H9 (cell line): ENCODE data around the gene APBB2. TPM values are rescaled to one million over a fixed set of nuclear protein-coding genes. Genes with fewer than 3 reads are reported as not detected.

Source experiments
- DNase-seq: peaks from one replicate; pipeline ENCODE4 v3.0.0-alpha.2; 2017
- H2AFZ ChIP-seq: one replicate; pipeline ENCODE4 v1.6.1; 2013; ENCODE audit warnings: mild to moderate bottlenecking, low read length, control low read depth, moderate library complexity
- H2AK5ac ChIP-seq: 2 replicates; pipeline ENCODE4 v1.6.1; 2013; ENCODE audit warnings: low read length, control low read depth, mixed read lengths; ENCODE audit not compliant: insufficient read length
- H2BK120ac ChIP-seq: one replicate; pipeline ENCODE4 v1.6.1; 2013; ENCODE audit warnings: low read depth, mild to moderate bottlenecking, low read length, control low read depth, inconsistent platforms; ENCODE audit not compliant: poor library complexity, severe bottlenecking
- H2BK12ac ChIP-seq: 2 replicates; pipeline ENCODE4 v1.6.1; 2013; ENCODE audit warnings: low read length, control low read depth, mixed read lengths, low read depth; ENCODE audit not compliant: insufficient read length
- H2BK15ac ChIP-seq: 2 replicates; pipeline ENCODE4 v1.6.1; 2013; ENCODE audit warnings: low read depth, low read length, control low read depth
- H2BK20ac ChIP-seq: one replicate; pipeline ENCODE4 v1.6.1; 2013; ENCODE audit warnings: low read depth, mild to moderate bottlenecking, low read length, control low read depth, inconsistent platforms; ENCODE audit not compliant: poor library complexity, severe bottlenecking
- H2BK5ac ChIP-seq: 2 replicates; pipeline ENCODE4 v1.6.1; 2013; ENCODE audit warnings: low read length, control low read depth, mixed read lengths; ENCODE audit not compliant: insufficient read length
- H3K14ac ChIP-seq: 2 replicates; pipeline ENCODE4 v1.6.1; 2013; ENCODE audit warnings: low read length, control low read depth; ENCODE audit not compliant: insufficient read depth
- H3K18ac ChIP-seq: 2 replicates; pipeline ENCODE4 v1.6.1; 2013; ENCODE audit warnings: low read depth, mild to moderate bottlenecking, mixed read lengths, low read length, control low read depth; ENCODE audit not compliant: insufficient read length
- H3K23ac ChIP-seq: 2 replicates; pipeline ENCODE4 v1.6.1; 2013; ENCODE audit warnings: low read length, control low read depth, mixed read lengths, low read depth; ENCODE audit not compliant: insufficient read length
- H3K23me2 ChIP-seq: 2 replicates; pipeline ENCODE4 v1.6.1; 2013; ENCODE audit warnings: low read depth, mild to moderate bottlenecking, mixed read lengths, low read length, control low read depth; ENCODE audit not compliant: insufficient read length, poor library complexity, severe bottlenecking
- H3K27ac ChIP-seq: 2 replicates; pipeline ENCODE4 v1.5.1; 2013; ENCODE audit warnings: low read length, control low read depth, mixed read lengths, low read depth; ENCODE audit not compliant: insufficient read length
- H3K27me3 ChIP-seq: 2 replicates; pipeline ENCODE4 v1.6.1; 2013; ENCODE audit warnings: low read length, control low read depth, inconsistent platforms; ENCODE audit not compliant: insufficient read depth
- H3K4ac ChIP-seq: 2 replicates; pipeline ENCODE4 v1.6.1; 2013; ENCODE audit warnings: low read depth, mild to moderate bottlenecking, control low read depth, inconsistent platforms, low read length, moderate library complexity
- H3K4me1 ChIP-seq: 2 replicates; pipeline ENCODE4 v1.6.1; 2013; ENCODE audit warnings: low read length, control low read depth, inconsistent platforms; ENCODE audit not compliant: insufficient read depth
- H3K4me2 ChIP-seq: 2 replicates; pipeline ENCODE4 v1.6.1; 2013; ENCODE audit warnings: low read length, control low read depth, mixed read lengths; ENCODE audit not compliant: insufficient read length, insufficient read depth
- H3K56ac ChIP-seq: 2 replicates; pipeline ENCODE4 v1.6.1; 2013; ENCODE audit warnings: low read depth, mild to moderate bottlenecking, mixed read lengths, low read length, control low read depth; ENCODE audit not compliant: insufficient read length
- H3K79me1 ChIP-seq: 2 replicates; pipeline ENCODE4 v1.6.1; 2013; ENCODE audit warnings: low read depth, mild to moderate bottlenecking, moderate library complexity, low read length, control low read depth, inconsistent platforms; ENCODE audit not compliant: insufficient read depth, poor library complexity, severe bottlenecking
- H3K79me2 ChIP-seq: 2 replicates; pipeline ENCODE4 v1.6.1; 2013; ENCODE audit warnings: low read length, control low read depth, inconsistent platforms; ENCODE audit not compliant: insufficient read depth
- H3K9ac ChIP-seq: 2 replicates; pipeline ENCODE4 v1.6.1; 2013; ENCODE audit warnings: low read length, control low read depth, mixed read lengths; ENCODE audit not compliant: insufficient read length; ENCODE audit errors: extremely low read depth
- H3K9me3 ChIP-seq: one replicate; pipeline ENCODE4 v1.6.1; 2013; ENCODE audit warnings: low read depth, low read length, inconsistent platforms; ENCODE audit not compliant: control insufficient read depth
- H3T11ph ChIP-seq: one replicate; pipeline ENCODE4 v1.6.1; 2013; ENCODE audit warnings: mild to moderate bottlenecking, low read length, control low read depth, inconsistent platforms
- H4K20me1 ChIP-seq: one replicate; pipeline ENCODE4 v1.6.1; 2013; ENCODE audit not compliant: control insufficient read depth, insufficient read length, insufficient read depth
- H4K5ac ChIP-seq: 2 replicates; pipeline ENCODE4 v1.6.1; 2013; ENCODE audit warnings: low read depth, mild to moderate bottlenecking, mixed read lengths, low read length, control low read depth; ENCODE audit not compliant: insufficient read length
- H4K8ac ChIP-seq: replicated peaks from 2 replicates; pipeline ENCODE4 v1.6.1; 2013; ENCODE audit warnings: low read length, control low read depth, mixed read lengths, low read depth; ENCODE audit not compliant: insufficient read length
- H4K91ac ChIP-seq: 2 replicates; pipeline ENCODE4 v1.6.1; 2013; ENCODE audit warnings: low read depth, mild to moderate bottlenecking, moderate library complexity, mixed read lengths, low read length, control low read depth; ENCODE audit not compliant: insufficient read length
- H3K27ac Mint-ChIP-seq, 3 experiments: 2 replicates in 2 of 3; 3 replicates in 1 of 3; pipeline ENCODE4 v1.8.0; 2020 to 2021; ENCODE audit warnings: mixed read lengths in 3 of 3, mild to moderate bottlenecking in 1 of 3, moderate library complexity in 1 of 3
- H3K27me3 Mint-ChIP-seq: 2 replicates; pipeline ENCODE4 v1.8.0; 2021; ENCODE audit warnings: low read depth, mild to moderate bottlenecking, moderate library complexity, mixed read lengths
- H3K36me3 Mint-ChIP-seq, 3 experiments: 2 replicates in 2 of 3; 3 replicates in 1 of 3; pipeline ENCODE4 v1.8.0; 2020 to 2021; ENCODE audit warnings: low read depth in 3 of 3, mixed read lengths in 3 of 3; ENCODE audit not compliant: insufficient read depth in 1 of 3
- H3K4me1 Mint-ChIP-seq, 2 experiments: 2 replicates each; pipeline ENCODE4 v1.8.0; 2020; ENCODE audit warnings: mixed read lengths in 2 of 2
- H3K4me3 Mint-ChIP-seq, 2 experiments: 2 replicates in 1 of 2; 3 replicates in 1 of 2; pipeline ENCODE4 v1.8.0; 2020 to 2021; ENCODE audit warnings: mild to moderate bottlenecking in 2 of 2, mixed read lengths in 2 of 2, moderate library complexity in 1 of 2
- H3K9me3 Mint-ChIP-seq, 2 experiments: 2 replicates in 1 of 2; 3 replicates in 1 of 2; pipeline ENCODE4 v1.8.0; 2020; ENCODE audit warnings: mild to moderate bottlenecking in 2 of 2, mixed read lengths in 2 of 2, moderate library complexity in 1 of 2
- CTCF ChIP-seq: fragments of 200-600 bp; sonication (generic); conservative IDR thresholded peaks from 3 replicates; pipeline ENCODE4 v1.8.0; 2021; ENCODE audit warnings: antibody characterized with exemption, mild to moderate bottlenecking
- WGBS: extraction: QIAGEN DNeasy Blood & Tissue Kit; methylation state at CpG from one replicate; pipeline ENCODE4 v1.1.7; 2013; ENCODE audit warnings: missing lambda C conversion rate, low lambda C conversion rate, mixed read lengths; ENCODE audit not compliant: insufficient read length; ENCODE audit errors: extremely low coverage; 5-methylcytosine and 5-hydroxymethylcytosine counted together
- total RNA-seq: library from RNA; stranded (reverse); gene quantifications from 2 replicates; pipeline ENCODE4 v1.2.1, GENCODE V29; 2021

The APBB2 gene
- total RNA-seq, 1 experiment from 2014 or later, result 39.6 TPM

GRCh38 chr4:40808926-40809457 is 405.4 kb downstream of the APBB2 start:
- Histone ChIP-seq H3K18ac (no peak overlapping the region), H3K27ac (no peak overlapping the region), H2BK15ac (no peak overlapping the region), H3K27me3 (no peaks in the 10 kb centered on the region), H3T11ph (no peak overlapping the region), H3K4me1 (peaks cover 2% of the 10 kb centered on the region; the same call in 1 of the 2 replicates), H3K9me3 (no peaks in the 10 kb centered on the region), H3K14ac (no peak overlapping the region; the same call in 1 of the 2 replicates), H3K4ac (no peak overlapping the region), H2BK20ac (no peak overlapping the region), H2AK5ac (no peak overlapping the region), H3K79me2 (no peaks in the 10 kb centered on the region), H4K5ac (no peak overlapping the region), H4K91ac (no peak overlapping the region), H2BK5ac (no peak overlapping the region), H3K23ac (no peak overlapping the region), H3K79me1 (no peaks in the 10 kb centered on the region), H4K20me1 (no peaks in the 10 kb centered on the region), H3K56ac (no peak overlapping the region), H2BK12ac (no peak overlapping the region), H3K4me2 (no peak overlapping the region), H3K9ac (no peak overlapping the region), H4K8ac (no peak overlapping the region), H3K23me2 (no peaks in the 10 kb centered on the region), H2AFZ (no peak overlapping the region), H2BK120ac (no peak overlapping the region)
- Mint-ChIP-seq H3K4me3 (no peak overlapping the region), H3K27ac (peak overlapping the region in 1 of 3 experiments; percentile 78; a peak in 2 of 7 replicates), H3K9me3 (no peaks in the 10 kb centered on the region), H3K4me1 (peaks cover 4 to 9% of the 10 kb centered on the region in 2 experiments), H3K36me3 (peaks cover 0 to under 1% (median 0%) of the 10 kb centered on the region in 3 experiments; a peak in 1 of 7 replicates), H3K27me3 (no peaks in the 10 kb centered on the region)
- DNase-seq, result no peak
- TF ChIP-seq CTCF, result 0 out of 3 replicates have a peak, but pooled peaks have one; percentile 9
- WGBS, result no CpG with 5 or more reads among the region's 8 CpGs
